Measurements from ENCODE around the gene CSNK1D.
A peak's percentile ranks its signal among the peaks of the same experiment; 100 is the strongest.

DNA sequence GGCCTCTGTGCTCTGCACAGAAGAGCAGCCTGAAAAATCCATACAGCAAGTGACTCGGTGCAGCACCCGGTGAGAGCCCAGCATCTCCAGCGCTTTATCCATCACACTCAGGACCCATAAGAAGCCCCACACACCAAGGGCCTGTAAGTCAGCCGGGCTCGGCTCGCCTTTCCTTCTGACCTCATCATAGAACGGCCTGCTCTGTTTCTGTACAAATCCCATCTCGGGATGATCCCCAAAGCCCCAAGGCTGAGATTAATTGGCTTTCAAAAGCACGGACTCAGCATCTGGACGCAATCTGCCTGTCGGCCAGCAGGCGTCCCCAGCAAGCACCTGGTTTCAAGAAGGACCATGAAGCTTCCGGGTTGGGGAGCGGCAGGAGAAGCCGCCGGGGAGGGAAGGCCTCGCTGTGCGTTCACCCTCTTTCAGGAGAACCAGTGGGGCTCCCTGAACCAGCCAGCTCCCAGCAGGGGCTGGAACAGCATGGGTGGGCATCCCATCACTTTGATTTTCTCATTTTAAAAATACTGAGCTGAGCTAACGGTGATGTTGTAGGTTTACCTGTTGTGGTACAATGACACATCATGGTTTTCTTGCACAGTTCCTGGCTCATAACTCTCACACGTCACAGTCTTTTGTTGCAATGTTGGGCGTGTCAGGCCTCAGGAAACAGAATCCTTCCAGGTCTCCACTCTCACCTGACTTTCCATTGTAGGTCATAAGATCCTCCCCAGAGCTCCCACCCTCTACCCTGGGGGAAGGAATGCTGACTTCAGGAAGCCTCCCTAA lies 67.6 kb downstream of the CSNK1D start:
- TF ChIP-seq TAF1 (IDR thresholded peaks at IDR 0.05; ENCODE audit: low read depth, low read length) (no peak), POLR2A (IDR thresholded peaks at IDR 0.05; ENCODE audit: low read depth, low read length) (peak; percentile 95), SPI1 (IDR thresholded peaks at IDR 0.05; ENCODE audit: low read depth, low read length) (no peak), PAX5 (IDR thresholded peaks at IDR 0.05; ENCODE audit: insufficient read depth, low read length, severe bottlenecking) (no peak), POLR2AphosphoS5 (IDR thresholded peaks at IDR 0.05; ENCODE audit: low read depth, low read length) (peak; percentile 81), POU2F2 (IDR thresholded peaks at IDR 0.05; ENCODE audit: low read depth, low read length) (peak; percentile 61; the same call in 1 of the 2 replicates)

Measured in GM12891 (cell line).